ENCODE results near the gene ANKRD13B. TPM values are rescaled to one million over a fixed set of nuclear protein-coding genes. Genes with fewer than 3 reads are reported as not detected.

Gene ANKRD13B
- total and polyA plus RNA-seq, 8 donors, result 1.8 to 12.3 (median 4.2) TPM; not detected in 1

DNA sequence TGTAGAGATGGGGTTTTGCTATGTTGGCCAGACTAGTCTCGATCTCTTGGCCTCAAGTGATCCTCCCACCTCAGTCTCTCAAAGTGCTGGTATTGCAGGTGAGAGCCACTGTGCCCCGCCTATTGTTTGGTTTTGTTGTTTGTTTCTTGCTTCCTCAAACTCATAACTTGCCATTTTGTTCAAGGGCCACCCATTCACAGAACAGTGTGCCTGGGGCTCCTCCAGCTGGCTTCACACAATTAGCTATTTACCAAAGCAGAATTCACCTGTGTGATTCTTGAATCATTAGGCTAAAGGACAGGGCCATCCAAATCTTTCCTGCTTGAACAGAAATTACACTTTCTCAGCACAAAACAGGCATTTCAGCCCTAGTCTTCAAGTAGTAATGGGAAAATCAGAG is 33.3 kb upstream of the ANKRD13B start:
- no peak overlapping the region for H3K4me3 ChIP-seq
- peak overlapping the region in 1 of 5 donors; percentile 49 for H3K27ac ChIP-seq
- peaks cover 0 to 19% (median 14%) of the 10 kb centered on the region in 4 donors for H3K36me3 ChIP-seq
- TF ChIP-seq, protein P1, sequence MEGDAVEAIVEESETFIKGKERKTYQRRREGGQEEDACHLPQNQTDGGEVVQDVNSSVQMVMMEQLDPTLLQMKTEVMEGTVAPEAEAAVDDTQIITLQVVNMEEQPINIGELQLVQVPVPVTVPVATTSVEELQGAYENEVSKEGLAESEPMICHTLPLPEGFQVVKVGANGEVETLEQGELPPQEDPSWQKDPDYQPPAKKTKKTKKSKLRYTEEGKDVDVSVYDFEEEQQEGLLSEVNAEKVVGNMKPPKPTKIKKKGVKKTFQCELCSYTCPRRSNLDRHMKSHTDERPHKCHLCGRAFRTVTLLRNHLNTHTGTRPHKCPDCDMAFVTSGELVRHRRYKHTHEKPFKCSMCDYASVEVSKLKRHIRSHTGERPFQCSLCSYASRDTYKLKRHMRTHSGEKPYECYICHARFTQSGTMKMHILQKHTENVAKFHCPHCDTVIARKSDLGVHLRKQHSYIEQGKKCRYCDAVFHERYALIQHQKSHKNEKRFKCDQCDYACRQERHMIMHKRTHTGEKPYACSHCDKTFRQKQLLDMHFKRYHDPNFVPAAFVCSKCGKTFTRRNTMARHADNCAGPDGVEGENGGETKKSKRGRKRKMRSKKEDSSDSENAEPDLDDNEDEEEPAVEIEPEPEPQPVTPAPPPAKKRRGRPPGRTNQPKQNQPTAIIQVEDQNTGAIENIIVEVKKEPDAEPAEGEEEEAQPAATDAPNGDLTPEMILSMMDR (IDR thresholded peaks at IDR 0.05), result no peak
- TF ChIP-seq POLR2AphosphoS5 (IDR thresholded peaks at IDR 0.05), result no peak
- TF ChIP-seq POLR2A (IDR thresholded peaks at IDR 0.05), result no peak
- TF ChIP-seq EP300 (IDR thresholded peaks at IDR 0.05), result no peak
- intact Hi-C loops (cut with DNase I; ENCODE audit: low total_unique reads), result no loop called here
- no peak for DNase-seq
- H3K4me1 ChIP-seq, result peaks cover 2 to 57% (median 31%) of the 10 kb centered on the region in 4 donors
- no peaks in the 10 kb centered on the region for H3K9me3 ChIP-seq
- no peaks in the 10 kb centered on the region for H3K27me3 ChIP-seq
- WGBS, 5 donors, result 83 to 95% (median 89%) methylated on average over 2 of the region's 2 CpGs

DNA sequence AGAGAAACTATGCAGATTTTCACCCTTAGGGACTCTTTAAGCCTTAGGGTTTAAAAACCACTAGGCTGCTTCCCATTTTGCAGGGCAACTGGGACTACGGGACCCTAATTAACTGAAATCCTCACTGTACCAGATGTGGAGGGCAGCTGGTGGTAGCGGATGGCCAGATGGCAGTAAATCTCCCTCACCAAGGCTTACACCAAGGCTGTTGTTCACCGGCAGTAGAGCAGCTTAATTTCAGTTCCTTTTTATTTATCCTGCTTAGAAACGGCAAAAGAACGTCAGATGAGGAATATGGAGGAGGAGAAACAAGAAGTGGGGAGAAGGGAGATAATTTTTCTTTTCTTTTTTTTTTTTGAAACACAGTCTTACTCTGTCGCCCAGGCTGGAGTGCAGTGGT is 32.6 kb upstream of the ANKRD13B start:
- peak overlapping the region in 2 of 5 donors; percentile 20 to 49 for H3K27ac ChIP-seq
- peaks cover 0 to 19% (median 14%) of the 10 kb centered on the region in 4 donors for H3K36me3 ChIP-seq
- no peak for TF ChIP-seq POLR2A (IDR thresholded peaks at IDR 0.05)
- TF ChIP-seq POLR2AphosphoS5 (IDR thresholded peaks at IDR 0.05), result no peak
- no peak for TF ChIP-seq EP300 (IDR thresholded peaks at IDR 0.05)
- TF ChIP-seq, protein P1 (IDR thresholded peaks at IDR 0.05), result no peak
- 78 to 93% (median 87%) methylated on average over 6 of the region's 6 CpGs for WGBS, 5 donors
- H3K4me1 ChIP-seq, result peaks cover 8 to 64% (median 38%) of the 10 kb centered on the region in 4 donors
- H3K4me3 ChIP-seq, result no peak overlapping the region
- H3K27me3 ChIP-seq, result no peaks in the 10 kb centered on the region
- intact Hi-C loops (cut with DNase I; ENCODE audit: low total_unique reads), result no loop called here
- peak in 1 of 2 donors; percentile 28 for DNase-seq
- no peaks in the 10 kb centered on the region for H3K9me3 ChIP-seq

DNA sequence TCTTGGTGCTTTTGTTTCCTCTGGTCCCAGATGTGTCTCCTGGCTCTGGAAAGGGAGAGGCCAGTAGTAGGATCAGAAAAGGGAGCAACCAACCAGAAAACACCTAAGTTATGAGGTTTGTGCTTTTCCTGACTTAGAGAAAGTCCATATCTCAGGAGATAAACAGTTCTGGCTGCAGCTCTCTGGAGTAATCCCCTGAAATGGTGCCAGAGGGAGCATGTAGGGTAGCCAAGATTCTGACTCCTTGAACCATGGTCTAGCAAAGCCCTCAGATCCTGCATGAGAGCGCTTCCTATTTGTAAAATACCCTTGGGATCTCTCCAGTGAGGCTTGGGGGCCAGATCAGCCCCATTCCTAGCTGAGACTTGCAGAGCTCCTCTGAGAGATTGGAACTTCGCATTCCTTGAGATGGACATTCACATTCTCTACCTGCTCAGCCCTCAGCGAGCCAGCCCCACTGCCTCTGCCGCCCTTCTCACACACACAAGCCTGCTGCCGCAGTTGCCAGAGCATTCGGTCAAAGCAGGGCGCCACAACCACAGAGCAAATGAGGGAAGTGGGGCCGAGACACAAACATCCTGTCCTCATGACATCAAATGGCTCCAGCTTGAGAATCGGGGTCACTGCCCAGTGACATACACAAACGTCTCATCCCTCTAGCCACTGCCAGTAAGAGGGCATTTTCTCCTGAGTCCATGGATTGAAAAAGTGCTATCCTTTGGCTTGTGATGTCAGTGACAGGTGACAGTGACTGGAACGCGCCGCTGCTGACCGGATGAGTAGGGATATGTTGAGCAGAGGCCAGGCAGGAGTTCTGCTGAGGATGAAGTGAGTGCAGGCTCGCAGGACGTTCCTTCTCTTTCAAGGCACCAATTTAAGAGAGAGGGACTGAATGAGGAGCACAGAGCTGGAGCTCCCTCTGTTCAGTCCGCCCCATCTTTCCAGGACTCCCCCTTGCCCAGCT is 31.1 kb upstream of the ANKRD13B start:
- Histone ChIP-seq H3K4me1 (peaks cover 19 to 66% (median 44%) of the 10 kb centered on the region in 4 donors), H3K27ac (peak overlapping the region in 3 of 5 donors; percentile 47 to 57 (median 54)), H3K9me3 (no peaks in the 10 kb centered on the region), H3K27me3 (no peaks in the 10 kb centered on the region), H3K36me3 (peaks cover 0 to 19% (median 14%) of the 10 kb centered on the region in 4 donors), H3K4me3 (no peak overlapping the region)
- 69 to 75% (median 73%) methylated on average over 13 to 17 of the region's 17 CpGs for WGBS, 5 donors
- TF ChIP-seq, protein P1 (IDR thresholded peaks at IDR 0.05), result no peak
- no peak for TF ChIP-seq EP300 (IDR thresholded peaks at IDR 0.05)
- TF ChIP-seq POLR2A (IDR thresholded peaks at IDR 0.05), result no peak
- no peak for TF ChIP-seq POLR2AphosphoS5 (IDR thresholded peaks at IDR 0.05)
- DNase-seq, result peak in 1 of 2 donors; percentile 54
- intact Hi-C loops (cut with DNase I; ENCODE audit: low total_unique reads), result no loop called here

DNA sequence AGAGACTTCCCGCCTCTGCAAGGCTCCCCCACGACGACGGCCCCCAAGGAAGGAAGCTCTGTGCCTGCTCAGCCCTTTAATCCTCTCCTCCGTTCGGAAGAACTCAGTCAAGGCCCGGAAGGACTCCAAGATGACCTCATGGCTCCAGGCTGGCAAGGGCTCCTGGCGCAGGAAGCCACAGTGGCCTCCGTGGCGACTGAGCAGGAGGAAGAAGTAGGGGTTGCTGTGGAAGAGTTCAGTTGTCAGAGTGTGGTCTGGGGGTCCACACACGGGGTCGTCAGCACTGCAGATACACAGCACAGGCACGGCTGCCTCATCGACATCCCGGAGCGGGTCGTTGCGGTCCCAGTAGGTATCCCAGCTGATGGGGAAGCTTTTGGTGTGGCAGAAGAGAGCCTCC is 30.3 kb upstream of the ANKRD13B start:
- Histone ChIP-seq H3K4me1 (peaks cover 19 to 58% (median 45%) of the 10 kb centered on the region in 4 donors), H3K9me3 (no peaks in the 10 kb centered on the region), H3K36me3 (peaks cover 0 to 19% (median 14%) of the 10 kb centered on the region in 4 donors), H3K27ac (peak overlapping the region in 2 of 5 donors; percentile 47 to 54), H3K27me3 (no peaks in the 10 kb centered on the region), H3K4me3 (no peak overlapping the region)
- 84 to 90% (median 88%) methylated on average over 18 of the region's 18 CpGs for WGBS, 5 donors
- intact Hi-C loops (cut with DNase I; ENCODE audit: low total_unique reads), result no loop called here
- peak in 1 of 2 donors; percentile 8 for DNase-seq
- TF ChIP-seq POLR2AphosphoS5 (IDR thresholded peaks at IDR 0.05) (no peak), POLR2A (IDR thresholded peaks at IDR 0.05) (no peak), EP300 (IDR thresholded peaks at IDR 0.05) (no peak)
- TF ChIP-seq, protein P1 (IDR thresholded peaks at IDR 0.05), result no peak

Measured in stomach (tissue), 9 donors.